IPS-18a (cell line): ENCODE measurements around the gene CMIP.
"Not testable (repeated sequence)": the region's sequence is repeated elsewhere in the genome, so short reads cannot be mapped to it uniquely, and the experiment has no call there.

ENCODE experiments used
- H3K27ac ChIP-seq: one replicate; pipeline ENCODE4 v1.5.1; 2013; ENCODE audit warnings: low read length
- H3K27me3 ChIP-seq: one replicate; pipeline ENCODE4 v1.6.1; 2013; ENCODE audit warnings: mild to moderate bottlenecking, low read length; ENCODE audit not compliant: control insufficient read depth, insufficient read depth
- H3K36me3 ChIP-seq: one replicate; pipeline ENCODE4 v1.6.1; 2013; ENCODE audit warnings: low read depth, low read length; ENCODE audit not compliant: control insufficient read depth
- H3K4me1 ChIP-seq: one replicate; pipeline ENCODE4 v1.6.1; 2013; ENCODE audit warnings: low read depth, low read length; ENCODE audit not compliant: control insufficient read depth
- H3K4me3 ChIP-seq: one replicate; pipeline ENCODE4 v1.5.1; 2013; ENCODE audit warnings: low read length
- H3K9ac ChIP-seq: one replicate; pipeline ENCODE4 v1.6.1; 2013; ENCODE audit warnings: mild to moderate bottlenecking, low read length, moderate library complexity
- H3K9me3 ChIP-seq: one replicate; pipeline ENCODE4 v1.6.1; 2013; ENCODE audit warnings: low read depth, low read length; ENCODE audit not compliant: control insufficient read depth

The CMIP gene

GRCh38 chr16:81688839-81689238 is 244.2 kb downstream of the CMIP start:
- peaks cover 12% of the 10 kb centered on the region for H3K36me3 ChIP-seq
- not testable (repeated sequence) for H3K27me3 ChIP-seq, H3K4me1 ChIP-seq, H3K4me3 ChIP-seq, H3K9me3 ChIP-seq, H3K9ac ChIP-seq, H3K27ac ChIP-seq

GRCh38 chr16:81692021-81692420 is 247.4 kb downstream of the CMIP start:
- no peak overlapping the region for H3K4me3 ChIP-seq
- H3K27me3 ChIP-seq, result no peaks in the 10 kb centered on the region
- H3K9ac ChIP-seq, result no peak overlapping the region
- H3K4me1 ChIP-seq, result no peaks in the 10 kb centered on the region
- H3K36me3 ChIP-seq, result peaks cover 17% of the 10 kb centered on the region
- H3K9me3 ChIP-seq, result no peaks in the 10 kb centered on the region
- H3K27ac ChIP-seq, result no peak overlapping the region

GRCh38 chr16:81692571-81692970 is 248.0 kb downstream of the CMIP start:
- no peaks in the 10 kb centered on the region for H3K27me3 ChIP-seq
- no peak overlapping the region for H3K27ac ChIP-seq
- no peak overlapping the region for H3K9ac ChIP-seq
- H3K4me1 ChIP-seq, result no peaks in the 10 kb centered on the region
- H3K4me3 ChIP-seq, result no peak overlapping the region
- H3K36me3 ChIP-seq, result peaks cover 17% of the 10 kb centered on the region
- H3K9me3 ChIP-seq, result no peaks in the 10 kb centered on the region

- no peak overlapping the region for H3K4me3 ChIP-seq
- H3K9me3 ChIP-seq, result no peaks in the 10 kb centered on the region
- no peaks in the 10 kb centered on the region for H3K27me3 ChIP-seq
- H3K4me1 ChIP-seq, result no peaks in the 10 kb centered on the region
- H3K36me3 ChIP-seq, result peaks cover 17% of the 10 kb centered on the region
- no peak overlapping the region for H3K27ac ChIP-seq
- no peak overlapping the region for H3K9ac ChIP-seq
Measured at GRCh38 chr16:81693041-81693743, 248.6 kb downstream of the CMIP start.

GRCh38 chr16:81693744-81694303 is 249.2 kb downstream of the CMIP start:
- no peak overlapping the region for H3K9ac ChIP-seq
- H3K36me3 ChIP-seq, result peaks cover 17% of the 10 kb centered on the region

GRCh38 chr16:81694494-81695280 is 250.1 kb downstream of the CMIP start:
- H3K9ac ChIP-seq, result no peak overlapping the region
- H3K27me3 ChIP-seq, result no peaks in the 10 kb centered on the region
- H3K4me1 ChIP-seq, result no peaks in the 10 kb centered on the region
- no peak overlapping the region for H3K27ac ChIP-seq
- H3K36me3 ChIP-seq, result peaks cover 17% of the 10 kb centered on the region
- no peaks in the 10 kb centered on the region for H3K9me3 ChIP-seq
- no peak overlapping the region for H3K4me3 ChIP-seq

More at GRCh38 chr16:81693744-81694303, 249.2 kb downstream of the CMIP start:
- Histone ChIP-seq H3K4me3 (no peak overlapping the region), H3K27me3 (no peaks in the 10 kb centered on the region), H3K4me1 (no peaks in the 10 kb centered on the region), H3K9me3 (no peaks in the 10 kb centered on the region), H3K27ac (no peak overlapping the region)

GRCh38 chr16:81695321-81696165 is 250.9 kb downstream of the CMIP start:
- H3K27me3 ChIP-seq, result no peaks in the 10 kb centered on the region
- H3K9ac ChIP-seq, result no peak overlapping the region
- H3K27ac ChIP-seq, result no peak overlapping the region
- H3K4me3 ChIP-seq, result no peak overlapping the region
- peaks cover 17% of the 10 kb centered on the region for H3K36me3 ChIP-seq
- H3K4me1 ChIP-seq, result no peaks in the 10 kb centered on the region
- no peaks in the 10 kb centered on the region for H3K9me3 ChIP-seq

- Histone ChIP-seq H3K9me3 (no peaks in the 10 kb centered on the region), H3K4me1 (no peaks in the 10 kb centered on the region), H3K4me3 (no peak overlapping the region), H3K9ac (no peak overlapping the region), H3K27me3 (no peaks in the 10 kb centered on the region), H3K36me3 (peaks cover 21% of the 10 kb centered on the region), H3K27ac (no peak overlapping the region)
Measured at GRCh38 chr16:81696166-81696960, 251.8 kb downstream of the CMIP start.

GRCh38 chr16:81696961-81697615 is 252.5 kb downstream of the CMIP start:
- H3K36me3 ChIP-seq, result peaks cover 25% of the 10 kb centered on the region
- no peaks in the 10 kb centered on the region for H3K27me3 ChIP-seq
- no peaks in the 10 kb centered on the region for H3K9me3 ChIP-seq
- no peaks in the 10 kb centered on the region for H3K4me1 ChIP-seq
- H3K27ac ChIP-seq, result no peak overlapping the region
- no peak overlapping the region for H3K9ac ChIP-seq
- no peak overlapping the region for H3K4me3 ChIP-seq

- no peaks in the 10 kb centered on the region for H3K9me3 ChIP-seq
- no peak overlapping the region for H3K4me3 ChIP-seq
- H3K4me1 ChIP-seq, result no peaks in the 10 kb centered on the region
- H3K27me3 ChIP-seq, result no peaks in the 10 kb centered on the region
- peaks cover 26% of the 10 kb centered on the region for H3K36me3 ChIP-seq
- no peak overlapping the region for H3K27ac ChIP-seq
- no peak overlapping the region for H3K9ac ChIP-seq
Measured at GRCh38 chr16:81697616-81698309, 253.2 kb downstream of the CMIP start.
